Activated naive CD4-positive, alpha-beta T cell (primary cell): Measurements from ENCODE around the gene HS6ST3.
A peak's percentile ranks its signal among the peaks of the same experiment; 100 is the strongest.
"Not testable (repeated sequence)": the region's sequence is repeated elsewhere in the genome, so short reads cannot be mapped to it uniquely, and the experiment has no call there.

Experiments used
- DNase-seq, 4 experiments: peaks; one replicate each; lab custom pipeline; 2025; lab: John Stamatoyannopoulos, UW

The HS6ST3 gene

GRCh38 chr13:96734499-96734898 lies 644.6 kb downstream of the HS6ST3 start:
- no peak for DNase-seq

GRCh38 chr13:96741779-96742178 lies 651.9 kb downstream of the HS6ST3 start:
- no peak for DNase-seq

DNA sequence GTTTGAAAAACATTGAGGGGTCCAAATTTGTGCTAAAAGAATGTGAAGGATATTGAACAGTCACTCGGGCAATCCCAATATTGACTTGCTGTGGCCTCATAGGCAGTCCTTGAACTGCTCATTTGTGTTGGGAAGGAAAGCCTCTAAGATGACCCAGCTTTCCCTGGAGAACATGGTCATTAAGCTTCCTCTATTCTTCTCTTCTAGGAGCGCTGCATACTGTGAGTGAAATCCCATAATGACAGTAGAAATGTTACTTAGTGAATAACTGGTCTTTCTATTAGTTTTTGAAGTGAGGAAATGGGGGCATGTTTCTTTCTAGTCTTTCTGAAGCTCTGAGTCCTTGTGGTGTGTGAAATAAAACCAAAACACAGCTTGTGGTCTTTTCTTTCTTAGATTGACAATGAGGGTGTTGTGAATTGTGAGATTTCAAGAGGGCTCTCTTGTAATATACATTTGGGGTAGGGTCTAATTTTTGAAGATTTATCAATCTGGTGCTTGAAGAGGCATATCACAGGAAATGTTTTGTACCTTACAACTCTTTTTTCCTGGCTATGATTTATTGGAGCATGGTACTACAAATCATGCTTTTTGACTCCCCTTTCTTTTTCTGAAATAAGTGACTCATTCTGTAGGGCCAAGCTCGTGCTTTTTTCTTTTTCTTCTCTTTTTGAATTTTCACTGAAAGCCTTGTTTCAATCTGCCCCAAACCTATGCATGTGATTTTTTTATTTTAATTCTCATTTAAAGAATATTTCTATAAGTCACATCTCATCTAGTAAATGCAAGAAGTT lies 653.6 kb downstream of the HS6ST3 start:
- DNase-seq: no peak

DNA sequence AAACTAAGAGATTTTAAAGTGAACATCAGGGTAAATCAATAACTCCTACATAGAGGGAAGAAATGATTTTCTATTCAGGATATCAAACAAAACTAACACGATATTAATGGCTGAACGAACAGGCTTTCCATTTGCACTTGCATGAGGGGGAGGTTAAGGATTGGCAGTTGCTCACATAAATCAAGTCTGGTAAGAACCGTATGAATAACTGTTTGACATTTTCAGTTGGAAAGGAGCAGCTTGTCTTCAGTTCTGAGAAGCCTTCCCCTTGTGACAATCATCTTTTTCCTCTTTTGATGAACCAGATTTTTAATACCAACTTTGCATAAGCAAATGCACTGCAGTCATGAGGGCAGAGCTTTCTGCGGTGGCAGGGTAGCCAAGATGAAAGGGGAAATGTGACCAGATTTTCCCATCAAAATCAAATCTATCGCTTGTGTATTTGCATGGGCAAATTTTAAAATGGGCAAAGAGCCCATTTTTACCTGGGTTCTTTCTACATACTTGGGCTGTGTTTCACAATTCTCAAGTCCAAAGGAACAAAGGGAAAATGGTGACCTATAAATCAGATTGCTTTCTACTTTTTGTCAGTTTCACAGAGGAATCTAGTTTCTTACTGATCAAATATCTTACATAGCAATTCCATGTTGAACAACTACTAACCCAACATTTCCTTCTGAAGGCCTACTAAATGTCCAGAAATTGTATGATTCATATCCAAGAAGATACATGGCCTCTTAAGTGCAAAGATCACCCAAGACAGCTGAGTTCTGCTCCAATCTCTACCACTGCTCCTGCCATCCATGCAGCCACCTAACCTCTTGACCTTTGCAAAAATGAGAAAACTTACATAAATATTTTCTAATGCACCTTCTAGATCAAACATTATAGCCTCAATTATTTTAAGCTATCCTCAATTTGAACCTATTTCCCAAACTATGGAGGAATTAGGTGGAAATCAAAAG lies 654.7 kb downstream of the HS6ST3 start:
- no peak for DNase-seq

- DNase-seq: no peak
Observed at GRCh38 chr13:96746886-96747285, 657.0 kb downstream of the HS6ST3 start.

- no peak for DNase-seq
Observed at GRCh38 chr13:96749825-96750224, 659.9 kb downstream of the HS6ST3 start.

DNA sequence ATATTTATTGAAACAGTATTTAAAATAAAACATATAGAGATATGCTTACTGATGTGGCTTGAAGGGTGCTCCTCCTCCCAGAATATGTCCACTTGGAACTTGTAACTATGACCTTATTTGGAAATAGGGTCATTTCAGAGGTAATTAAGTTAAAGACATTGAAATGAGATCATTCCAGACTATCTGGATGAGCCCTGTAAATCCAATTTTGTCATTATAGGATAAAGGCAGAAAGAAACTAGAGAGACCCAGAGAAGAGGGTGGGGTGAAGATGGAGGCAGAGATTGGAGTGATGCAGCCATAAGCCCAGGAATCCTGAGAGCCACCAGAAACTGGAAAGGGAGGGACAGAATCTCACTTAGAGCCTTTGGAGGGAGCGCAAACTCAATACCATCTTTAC lies 661.2 kb downstream of the HS6ST3 start:
- DNase-seq: no peak

GRCh38 chr13:96762876-96763275 lies 673.0 kb downstream of the HS6ST3 start:
- DNase-seq: no peak

DNA sequence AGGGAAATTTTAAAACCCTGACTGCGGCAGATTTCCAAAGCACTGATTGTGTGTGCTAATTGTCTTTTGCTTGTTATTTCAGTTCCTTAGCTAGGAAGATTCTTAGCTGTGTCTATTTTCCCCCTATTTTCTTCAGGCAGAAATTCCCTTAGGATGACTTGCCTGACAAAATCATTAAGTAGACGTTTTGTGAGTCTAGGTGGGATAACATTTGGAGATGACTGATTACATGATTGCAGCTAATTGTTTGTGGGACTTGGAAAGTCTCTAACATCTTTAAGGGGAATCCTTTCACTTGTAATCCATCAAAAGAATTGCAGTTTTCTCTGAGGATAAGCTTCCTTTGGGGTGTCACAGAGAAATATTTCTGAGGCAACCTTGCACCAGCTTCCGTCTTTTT lies 676.4 kb downstream of the HS6ST3 start:
- no peak for DNase-seq

- DNase-seq: no peak
Observed at GRCh38 chr13:96768524-96768923, 678.6 kb downstream of the HS6ST3 start.

- no peak for DNase-seq
Observed at GRCh38 chr13:96769874-96770273, 680.0 kb downstream of the HS6ST3 start.

DNA sequence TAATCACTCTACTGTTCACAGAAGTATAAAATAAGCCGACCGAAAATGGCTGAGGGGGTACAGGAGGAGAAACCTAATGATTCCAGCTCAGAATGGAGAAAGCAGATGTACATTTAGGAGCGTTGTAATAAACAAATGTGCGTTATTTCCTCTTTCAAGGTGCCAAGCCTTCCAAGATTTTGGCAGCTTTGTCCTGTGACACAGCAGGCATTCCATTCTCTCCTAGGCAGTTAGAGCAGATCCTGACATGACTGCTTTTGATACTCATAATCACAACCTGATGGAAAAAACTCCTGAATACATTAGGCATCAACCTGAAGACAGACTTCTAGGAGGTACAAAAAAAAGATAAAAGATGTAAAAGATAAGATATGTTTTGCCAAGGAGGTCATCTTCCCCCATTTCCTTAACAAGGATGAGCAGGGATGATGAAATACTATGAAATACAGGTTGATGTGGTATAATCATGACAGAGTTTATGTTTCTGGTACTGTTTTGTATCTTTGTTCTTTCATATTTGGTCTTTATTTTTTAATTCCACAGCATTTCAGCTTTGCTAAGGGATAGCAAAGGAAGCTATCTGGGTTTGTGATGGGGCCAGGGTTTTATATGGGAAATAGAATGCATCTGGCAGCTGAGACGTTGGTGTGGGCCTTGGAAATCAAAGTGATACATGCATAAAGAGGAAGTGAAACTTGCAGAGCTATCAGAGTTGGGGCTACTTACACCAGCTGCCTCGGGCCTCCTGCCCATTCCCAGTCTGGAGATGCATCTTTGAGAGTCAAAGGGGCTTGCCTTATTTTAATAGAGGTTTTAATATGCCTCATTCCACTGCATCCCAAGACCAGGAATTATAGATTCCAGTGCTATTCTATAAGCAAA lies 681.8 kb downstream of the HS6ST3 start:
- DNase-seq: no peak

GRCh38 chr13:96772426-96772825 lies 682.5 kb downstream of the HS6ST3 start:
- DNase-seq: no peak

DNA sequence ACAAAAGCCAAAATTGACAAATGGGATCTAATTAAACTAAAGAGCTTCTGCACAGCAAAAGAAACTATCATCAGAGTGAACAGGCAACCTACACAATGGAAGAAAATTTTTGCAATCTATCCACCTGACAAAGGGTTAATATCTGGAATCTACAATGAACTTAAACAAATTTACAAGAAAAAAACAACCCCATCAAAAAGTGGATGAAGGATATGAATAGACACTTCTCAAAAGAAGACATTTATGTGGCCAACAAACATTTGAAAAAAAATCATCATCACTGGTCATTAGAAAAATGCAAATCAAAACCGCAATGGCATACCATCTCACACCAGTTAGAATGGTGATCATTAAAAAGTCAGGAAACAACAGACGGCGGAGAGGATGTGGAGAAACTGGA lies 688.4 kb downstream of the HS6ST3 start:
- not testable (repeated sequence) for DNase-seq

DNA sequence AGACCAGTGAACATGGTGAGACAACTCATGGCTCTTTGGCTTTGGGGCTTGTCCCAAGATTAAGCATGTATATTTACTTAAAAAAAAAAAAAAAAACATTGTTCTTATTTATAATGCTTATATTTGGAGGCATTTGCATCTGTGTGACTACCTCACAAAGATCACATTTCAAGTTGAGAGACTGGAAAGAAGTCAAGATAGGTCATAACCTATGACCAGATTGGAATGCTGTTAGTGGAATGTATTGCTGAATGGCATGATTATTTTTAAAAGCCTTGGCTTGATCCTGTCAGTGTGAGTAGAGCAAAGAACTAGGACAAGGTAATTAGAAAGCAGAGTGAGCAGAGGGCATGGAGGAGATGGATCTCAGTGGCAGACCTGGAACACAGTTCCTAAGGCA lies 689.8 kb downstream of the HS6ST3 start:
- no peak for DNase-seq

DNA sequence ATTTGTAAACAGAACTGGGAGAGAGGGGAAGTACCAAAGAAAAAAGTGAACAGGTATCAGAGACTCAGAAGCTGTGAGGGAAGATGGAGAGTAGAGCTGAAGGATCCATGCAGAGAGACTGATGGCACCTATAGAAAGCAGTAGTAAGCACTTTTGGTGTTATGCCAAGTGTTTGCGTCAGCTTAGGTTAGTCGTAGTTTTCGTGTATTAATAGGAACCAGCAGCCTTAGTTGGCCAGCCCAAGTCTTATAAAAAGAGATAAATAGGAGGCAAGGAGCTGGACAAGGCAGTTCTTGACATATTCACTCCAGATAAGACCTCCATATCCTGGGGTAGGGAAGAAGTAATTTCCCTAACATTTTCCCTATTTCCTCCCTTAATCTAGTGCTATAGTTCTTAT lies 690.2 kb downstream of the HS6ST3 start:
- DNase-seq: no peak

GRCh38 chr13:96781141-96781540 lies 691.2 kb downstream of the HS6ST3 start:
- peak in 1 of 4 experiments; percentile 0 for DNase-seq

- no peak for DNase-seq
Observed at GRCh38 chr13:96782186-96782585, 692.3 kb downstream of the HS6ST3 start.

DNA sequence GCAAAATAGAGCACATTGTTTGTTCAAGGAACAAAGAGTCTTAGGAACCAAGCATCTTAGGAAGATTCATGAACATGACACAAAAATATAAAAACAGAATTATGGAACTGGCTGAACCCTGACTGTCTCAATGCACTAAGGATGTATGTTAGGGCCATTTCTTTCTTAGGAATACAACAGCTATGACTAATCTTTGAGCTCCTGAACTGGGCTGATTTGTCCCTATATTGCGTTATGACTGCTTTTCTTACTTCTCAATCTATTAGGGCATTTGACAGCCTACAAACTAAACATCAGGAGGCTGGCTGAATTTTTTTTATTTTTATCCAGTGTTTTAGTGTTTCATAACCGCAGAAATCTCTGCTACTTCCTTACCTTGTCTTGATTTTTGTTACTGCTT lies 693.1 kb downstream of the HS6ST3 start:
- DNase-seq: no peak

DNA sequence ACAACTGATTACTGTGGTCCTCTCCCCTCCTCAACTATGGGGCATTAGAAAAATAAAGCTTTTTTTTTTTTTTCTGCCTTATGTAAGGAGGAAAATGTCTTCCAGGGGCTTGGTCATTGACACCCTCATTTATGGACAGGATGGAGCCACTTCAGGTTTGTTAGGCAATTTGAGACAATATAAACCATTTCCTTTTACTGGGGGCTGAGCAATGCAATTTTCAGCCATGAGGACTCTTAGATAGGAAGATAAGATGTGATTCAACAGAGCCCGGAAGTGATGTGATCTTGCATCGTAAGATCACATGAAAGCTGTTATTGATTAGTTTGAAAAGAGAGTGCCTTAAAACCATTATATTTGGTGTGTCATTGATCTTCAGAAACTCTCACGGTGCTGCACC lies 693.6 kb downstream of the HS6ST3 start:
- DNase-seq: no peak

DNA sequence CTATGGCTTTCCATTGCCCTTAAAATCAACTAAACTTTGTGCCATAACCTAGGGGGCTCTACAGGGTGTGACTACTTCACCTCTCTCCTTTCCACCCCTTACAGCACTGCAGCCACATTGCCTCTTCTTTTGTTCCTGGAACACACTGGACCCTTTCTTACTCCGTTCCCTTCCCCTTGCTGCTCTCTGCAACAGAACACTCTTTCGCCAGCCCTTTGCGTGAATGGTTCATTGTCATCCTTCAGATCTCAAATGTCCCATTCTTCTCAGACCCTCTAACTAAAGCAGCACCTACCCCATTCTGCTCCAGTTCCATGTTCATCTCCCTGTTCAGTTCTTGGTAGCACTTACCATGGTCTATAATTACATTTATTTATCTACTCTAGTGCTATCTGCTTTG lies 696.1 kb downstream of the HS6ST3 start:
- no peak for DNase-seq

DNA sequence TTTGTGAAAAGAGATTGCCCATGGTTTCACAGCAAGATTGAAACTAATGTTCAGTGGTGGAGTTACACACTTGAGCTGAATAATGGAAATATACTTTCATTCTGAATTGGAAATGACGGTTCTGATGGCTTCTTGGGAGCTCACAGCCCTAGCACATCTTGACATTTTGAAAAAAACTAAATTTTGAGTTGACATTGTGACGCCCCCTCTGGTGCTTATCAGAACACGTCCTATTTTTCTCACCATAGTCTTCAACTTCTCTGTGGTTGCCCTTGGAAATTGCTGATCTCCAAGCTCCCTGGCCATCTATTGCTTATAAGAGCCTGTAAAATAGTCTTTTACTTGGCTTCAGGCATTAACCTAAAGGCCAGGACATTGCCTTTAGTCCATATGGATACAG lies 702.3 kb downstream of the HS6ST3 start:
- DNase-seq: no peak
